Spleen (tissue), 11 donors: Measurements from ENCODE around the gene VPS35L. TPM values are rescaled to one million over a fixed set of nuclear protein-coding genes. Genes with fewer than 3 reads are reported as not detected.

ENCODE experiments used
- DNase-seq: peaks from one replicate; pipeline ENCODE4 v3.0.0-alpha.2; 2020
- H3K27ac ChIP-seq, 8 donors: fragments of 200-600 bp; sonication (generic) in 7 of 8; 1 replicate in 4 of 8; 2 replicates in 4 of 8; pipeline versions ENCODE4 v1.5.0 to v1.8.0; 2016 to 2021; ENCODE audit warnings: inconsistent platforms in 4 of 8, mild to moderate bottlenecking in 4 of 8, moderate library complexity in 1 of 8
- H3K27me3 ChIP-seq, 7 donors: fragments of 200-600 bp; sonication (generic) in 6 of 7; replicated peaks in 1 of 7; 1 replicate in 4 of 7; 2 replicates in 3 of 7; pipeline versions ENCODE4 v1.5.0 to v1.8.0; 2016 to 2021; ENCODE audit warnings: inconsistent platforms in 3 of 7, mild to moderate bottlenecking in 1 of 7
- H3K36me3 ChIP-seq, 6 donors: fragments of 200-600 bp; sonication (generic) in 5 of 6; 1 replicate in 4 of 6; 2 replicates in 2 of 6; pipeline versions ENCODE4 v1.5.0 to v1.8.0; 2016 to 2021; ENCODE audit warnings: inconsistent platforms in 2 of 6
- H3K4me1 ChIP-seq, 6 donors: fragments of 200-600 bp; sonication (generic) in 5 of 6; 1 replicate in 3 of 6; 2 replicates in 3 of 6; pipeline versions ENCODE4 v1.5.0 to v1.8.0; 2016 to 2021; ENCODE audit warnings: inconsistent platforms in 3 of 6
- H3K4me3 ChIP-seq, 8 donors: fragments of 200-600 bp; sonication (generic) in 7 of 8; 1 replicate in 4 of 8; 2 replicates in 4 of 8; pipeline versions ENCODE4 v1.5.0 to v1.8.0; 2016 to 2021; ENCODE audit warnings: inconsistent platforms in 4 of 8, mild to moderate bottlenecking in 4 of 8, moderate library complexity in 2 of 8
- H3K9me3 ChIP-seq, 8 donors: fragments of 200-600 bp; sonication (generic) in 7 of 8; 1 replicate in 4 of 8; 2 replicates in 4 of 8; pipeline versions ENCODE4 v1.5.0 to v1.8.0; 2016 to 2021; ENCODE audit warnings: inconsistent platforms in 4 of 8
- POLR2A ChIP-seq, 3 donors: fragments of 450-650 bp; IDR thresholded peaks; one replicate each; pipeline ENCODE4 v1.5.1; 2017; ENCODE audit warnings: antibody characterized with exemption in 3 of 3, mild to moderate bottlenecking in 1 of 3
- POLR2AphosphoS5 ChIP-seq, 3 donors: sonication (generic); formaldehyde crosslinking; IDR thresholded peaks; one replicate each; pipeline ENCODE4 v1.5.1; 2017; ENCODE audit warnings: antibody characterized with exemption in 3 of 3
- WGBS, 5 donors: extraction: QIAGEN DNeasy Blood & Tissue Kit in 3 of 5; methylation state at CpG; one replicate each; pipeline versions ENCODE4 v1.1.5 to v1.1.7; 2013 to 2018; 5-methylcytosine and 5-hydroxymethylcytosine counted together
- intact Hi-C: fragments of 100-400 bp; cut with DNase I; formaldehyde crosslinking; loops from one replicate; pipeline ENCODE4 v1.15.0; 2023; ENCODE audit warnings: low total_unique reads
- polyA plus RNA-seq, 3 donors: library from polyadenylated mRNA; stranded (reverse); fragments of 200-250 nt; gene quantifications; one replicate each; pipeline ENCODE4 v1.2.1, GENCODE V29; 2013
- total RNA-seq, 7 donors: library from RNA; depleted of rRNA in 3 of 7; stranded (reverse); fragments of >200 nt in 3 of 7; fragmentation: NEBNext Ultra II Directional in 4 of 7; extraction: Animal tissue kit (Norgen Biotek cat#: 25700) in 4 of 7; gene quantifications; one replicate each; pipeline versions ENCODE4 v1.1.0 to v1.2.1, GENCODE V29; 2016 to 2021
- TF ChIP-seq, protein P1 (sequence below), 11 experiments: fragments of 200-600 bp in 7 of 11; fragments of 450-650 bp in 4 of 11; sonication (generic) in 4 of 11; IDR thresholded peaks in 8 of 11; conservative IDR thresholded peaks in 3 of 11; 1 replicate in 7 of 11; 2 replicates in 4 of 11; pipeline versions ENCODE4 v1.4.0 to v1.8.0; 2016 to 2021; ENCODE audit warnings: antibody characterized with exemption in 11 of 11, inconsistent platforms in 4 of 11, mild to moderate bottlenecking in 1 of 11
- donor health status: healthy with polysubstance abuse.
- donor health status: DM: no; HTN: no; CAD: no; lungs with moderate emphysema.
- donor health status: DM: no; HTN: no; CAD: no.
- donor health status: Bipolar disorder and iron deficiency.
- donor health status: healthy.
- donor health status: DM: no; HTN: no; CAD: no.
- donor health status: DM: yes; HTN: yes; CAD: no.

Gene VPS35L
- total and polyA plus RNA-seq, 10 donors, result 22.9 to 76.1 (median 58.0) TPM

DNA sequence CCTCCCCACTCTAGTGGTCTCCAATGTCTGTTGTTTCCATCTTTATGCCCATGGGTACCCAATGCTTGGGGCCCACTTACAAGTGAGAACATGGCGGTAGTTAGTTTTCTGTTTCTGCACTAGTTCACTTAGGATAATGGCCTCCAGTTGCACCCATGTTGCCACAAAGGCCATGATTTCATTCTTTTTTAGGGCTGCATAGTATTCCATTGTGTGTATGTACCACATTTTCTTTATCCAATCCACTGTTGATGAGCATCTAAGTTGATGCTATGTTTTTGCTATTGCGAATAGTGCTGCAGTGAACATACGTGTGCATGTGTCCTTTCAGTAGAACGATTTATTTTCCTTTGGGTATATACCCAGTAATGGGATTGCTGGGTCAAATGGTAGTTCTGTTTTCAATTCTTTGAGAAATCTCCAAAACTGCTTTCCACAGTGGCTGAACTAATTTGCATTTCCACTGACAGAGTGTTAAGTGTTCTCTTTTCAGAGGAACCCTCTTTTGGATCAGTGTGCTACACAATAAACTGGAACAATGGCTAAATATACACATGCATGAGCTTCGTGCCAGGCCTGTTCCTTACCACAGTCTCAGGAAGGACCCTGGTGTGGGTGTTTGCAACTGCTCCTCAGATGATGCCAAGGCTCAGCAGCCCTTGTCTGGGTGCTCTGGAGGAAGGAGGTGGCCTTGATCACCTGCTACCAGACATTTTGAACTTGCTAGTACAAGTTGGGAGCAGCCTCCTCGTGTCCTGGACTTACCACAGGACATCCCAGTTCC is 128.1 kb downstream of the VPS35L start:
- peaks cover 0 to 96% (median 57%) of the 10 kb centered on the region in 6 donors for H3K36me3 ChIP-seq
- H3K4me3 ChIP-seq, result no peak overlapping the region
- H3K27ac ChIP-seq, result no peak overlapping the region
- peaks cover 0 to 24% (median 17%) of the 10 kb centered on the region in 8 donors for H3K9me3 ChIP-seq
- intact Hi-C loops, result no loop called here
- WGBS, 5 donors, result 92 to 98% (median 95%) methylated on average over 6 of the region's 6 CpGs
- no peak for DNase-seq
- no peaks in the 10 kb centered on the region for H3K27me3 ChIP-seq
- TF ChIP-seq POLR2AphosphoS5 (IDR thresholded peaks at IDR 0.05) (no peak), POLR2A (IDR thresholded peaks at IDR 0.05) (no peak)
- TF ChIP-seq, protein P1, sequence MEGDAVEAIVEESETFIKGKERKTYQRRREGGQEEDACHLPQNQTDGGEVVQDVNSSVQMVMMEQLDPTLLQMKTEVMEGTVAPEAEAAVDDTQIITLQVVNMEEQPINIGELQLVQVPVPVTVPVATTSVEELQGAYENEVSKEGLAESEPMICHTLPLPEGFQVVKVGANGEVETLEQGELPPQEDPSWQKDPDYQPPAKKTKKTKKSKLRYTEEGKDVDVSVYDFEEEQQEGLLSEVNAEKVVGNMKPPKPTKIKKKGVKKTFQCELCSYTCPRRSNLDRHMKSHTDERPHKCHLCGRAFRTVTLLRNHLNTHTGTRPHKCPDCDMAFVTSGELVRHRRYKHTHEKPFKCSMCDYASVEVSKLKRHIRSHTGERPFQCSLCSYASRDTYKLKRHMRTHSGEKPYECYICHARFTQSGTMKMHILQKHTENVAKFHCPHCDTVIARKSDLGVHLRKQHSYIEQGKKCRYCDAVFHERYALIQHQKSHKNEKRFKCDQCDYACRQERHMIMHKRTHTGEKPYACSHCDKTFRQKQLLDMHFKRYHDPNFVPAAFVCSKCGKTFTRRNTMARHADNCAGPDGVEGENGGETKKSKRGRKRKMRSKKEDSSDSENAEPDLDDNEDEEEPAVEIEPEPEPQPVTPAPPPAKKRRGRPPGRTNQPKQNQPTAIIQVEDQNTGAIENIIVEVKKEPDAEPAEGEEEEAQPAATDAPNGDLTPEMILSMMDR (IDR thresholded peaks at IDR 0.05 in 8 of 11, conservative IDR thresholded peaks at IDR 0.05 in 3 of 11), result no peak
- peaks cover 0 to 2% (median 0%) of the 10 kb centered on the region in 6 donors for H3K4me1 ChIP-seq

DNA sequence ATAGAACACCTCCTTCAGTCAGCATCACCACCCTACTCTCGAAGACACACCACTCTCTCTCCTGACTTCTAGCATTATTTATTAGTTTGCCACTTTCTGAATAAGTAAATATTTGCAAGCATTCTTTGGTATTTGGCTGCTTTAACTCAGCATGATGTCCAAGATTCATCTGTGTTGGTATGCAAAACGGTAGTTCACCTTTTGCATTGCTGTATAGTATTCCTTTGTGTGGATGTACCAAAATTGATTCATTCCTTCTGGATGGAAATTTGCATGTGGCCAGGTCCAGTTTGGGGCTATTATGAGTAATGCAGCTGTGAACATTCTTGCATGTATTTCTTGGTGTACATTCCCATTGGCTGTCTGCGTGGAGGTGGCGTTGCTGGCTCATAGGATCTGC is 129.7 kb downstream of the VPS35L start:
- Histone ChIP-seq H3K27me3 (no peaks in the 10 kb centered on the region), H3K4me1 (peaks cover 0 to 15% (median 3%) of the 10 kb centered on the region in 6 donors), H3K27ac (no peak overlapping the region), H3K36me3 (peaks cover 0 to 92% (median 58%) of the 10 kb centered on the region in 6 donors), H3K4me3 (no peak overlapping the region), H3K9me3 (peaks cover 0 to 24% (median 17%) of the 10 kb centered on the region in 8 donors)
- DNase-seq, result no peak
- intact Hi-C loops, result no loop called here
- 96 to 99% (median 99%) methylated on average over 4 of the region's 4 CpGs for WGBS, 5 donors
- no peak for TF ChIP-seq POLR2AphosphoS5 (IDR thresholded peaks at IDR 0.05)
- TF ChIP-seq POLR2A (IDR thresholded peaks at IDR 0.05), result no peak
- TF ChIP-seq, protein P1 (IDR thresholded peaks at IDR 0.05 in 8 of 11, conservative IDR thresholded peaks at IDR 0.05 in 3 of 11), result no peak

DNA sequence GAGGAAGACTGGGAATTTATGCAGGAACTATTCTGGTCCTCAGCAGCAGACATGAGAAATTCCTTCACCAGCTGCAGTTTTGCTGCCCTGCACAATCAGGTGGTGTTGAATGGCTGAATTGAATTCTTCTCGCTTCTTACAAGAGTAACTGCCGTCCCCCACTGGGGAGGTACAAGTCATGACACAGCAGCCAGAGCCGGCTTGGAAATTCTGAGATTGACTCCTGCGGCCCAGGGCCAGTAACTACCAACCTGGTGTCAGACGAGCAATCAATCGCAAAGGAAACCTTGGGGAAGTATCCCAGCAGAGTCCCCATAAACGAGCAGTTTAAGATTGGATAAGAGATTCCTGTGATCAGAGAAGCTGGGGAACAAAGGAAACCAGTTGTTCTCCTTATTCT is 131.8 kb downstream of the VPS35L start:
- no peaks in the 10 kb centered on the region for H3K27me3 ChIP-seq
- H3K4me3 ChIP-seq, result no peak overlapping the region
- DNase-seq, result no peak
- no peak overlapping the region for H3K27ac ChIP-seq
- 87 to 97% (median 92%) methylated on average over 7 of the region's 7 CpGs for WGBS, 5 donors
- peaks cover 0 to 24% (median 17%) of the 10 kb centered on the region in 8 donors for H3K9me3 ChIP-seq
- intact Hi-C loops, result no loop called here
- peaks cover 0 to 91% (median 63%) of the 10 kb centered on the region in 6 donors for H3K36me3 ChIP-seq
- TF ChIP-seq, protein P1 (IDR thresholded peaks at IDR 0.05 in 8 of 11, conservative IDR thresholded peaks at IDR 0.05 in 3 of 11), result no peak
- no peak for TF ChIP-seq POLR2AphosphoS5 (IDR thresholded peaks at IDR 0.05)
- no peak for TF ChIP-seq POLR2A (IDR thresholded peaks at IDR 0.05)
- H3K4me1 ChIP-seq, result peaks cover 0 to 36% (median 3%) of the 10 kb centered on the region in 6 donors

DNA sequence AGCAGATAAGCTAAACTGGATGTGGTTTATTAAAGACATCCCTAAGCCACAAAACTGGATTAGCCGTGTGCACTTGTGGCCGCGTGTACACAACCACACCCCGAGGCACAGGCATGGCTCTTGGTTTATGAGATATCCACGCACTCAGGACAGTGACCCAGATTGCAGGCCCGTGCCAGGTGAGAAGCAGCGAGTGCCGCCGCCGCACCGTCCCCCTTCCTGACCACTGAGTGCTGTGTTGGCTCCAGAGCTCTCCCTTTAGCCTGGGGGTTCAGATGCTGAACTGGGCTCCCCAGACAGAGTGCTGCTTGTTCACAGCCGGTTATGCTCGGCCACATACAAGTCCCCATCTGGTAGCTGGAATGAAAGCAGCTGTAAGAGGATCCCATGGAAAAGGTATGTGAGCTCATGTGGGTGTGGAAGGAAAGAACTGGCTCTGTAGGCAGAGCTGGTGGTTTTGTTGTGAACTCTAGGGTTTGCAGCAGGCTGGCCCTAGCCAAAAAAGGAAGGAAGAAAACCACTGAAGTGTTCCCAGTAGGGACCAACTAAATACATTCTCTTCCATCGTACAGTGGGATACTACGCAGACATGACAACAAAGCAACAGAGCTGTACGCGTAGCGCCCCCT is 133.0 kb downstream of the VPS35L start:
- DNase-seq, result no peak
- Histone ChIP-seq H3K27ac (no peak overlapping the region), H3K4me3 (no peak overlapping the region), H3K27me3 (no peaks in the 10 kb centered on the region), H3K9me3 (peaks cover 0 to 20% (median 14%) of the 10 kb centered on the region in 8 donors), H3K36me3 (peaks cover 0 to 91% (median 51%) of the 10 kb centered on the region in 6 donors), H3K4me1 (peaks cover 0 to 39% (median 3%) of the 10 kb centered on the region in 6 donors)
- intact Hi-C loops, result no loop called here
- TF ChIP-seq POLR2AphosphoS5 (IDR thresholded peaks at IDR 0.05) (no peak), POLR2A (IDR thresholded peaks at IDR 0.05) (no peak)
- TF ChIP-seq, protein P1 (IDR thresholded peaks at IDR 0.05 in 8 of 11, conservative IDR thresholded peaks at IDR 0.05 in 3 of 11), result no peak
- 85 to 95% (median 90%) methylated on average over 15 to 18 of the region's 18 CpGs for WGBS, 5 donors
